HepG2 (cell line): Measurements from ENCODE around the gene SNRPD1. TPM values are rescaled to one million over a fixed set of nuclear protein-coding genes. Genes with fewer than 3 reads are reported as not detected.
A peak's percentile ranks its signal among the peaks of the same experiment; 100 is the strongest.

Experiments used
- ATF7-NPFF ChIP-seq: sonication (generic); formaldehyde crosslinking; IDR thresholded peaks from 2 replicates; pipeline ENCODE4 v1.8.1; 2023; ENCODE audit warnings: mild to moderate bottlenecking, low read depth, missing genetic modification reagents, moderate library complexity
- FOXJ3 ChIP-seq: sonication (generic); formaldehyde crosslinking; IDR thresholded peaks from 2 replicates; pipeline ENCODE4 v1.4.0; 2020; ENCODE audit warnings: missing genetic modification reagents, mild to moderate bottlenecking, borderline replicate concordance
- HDAC6 ChIP-seq: fragments of 200-600 bp; sonication (generic); IDR thresholded peaks from 2 replicates; pipeline ENCODE4 v1.7.0; 2017; ENCODE audit warnings: mild to moderate bottlenecking, antibody characterized with exemption, low read length, low read depth
- HIC2 ChIP-seq: sonication (generic); formaldehyde crosslinking; IDR thresholded peaks from 2 replicates; pipeline ENCODE4 v1.9.0; 2022; ENCODE audit warnings: low read depth, missing genetic modification reagents
- HOXA7 ChIP-seq: sonication (generic); formaldehyde crosslinking; IDR thresholded peaks from 2 replicates; pipeline ENCODE4 v1.8.1; 2022; ENCODE audit warnings: mild to moderate bottlenecking, missing genetic modification reagents, moderate library complexity
- KDM1A ChIP-seq: IDR thresholded peaks from 2 replicates; pipeline ENCODE4 v1.6.1; 2016; ENCODE audit warnings: missing compliant biosample characterization
- KLF16 ChIP-seq, 2 experiments: sonication (generic) in 1 of 2; formaldehyde crosslinking in 1 of 2; IDR thresholded peaks; 2 replicates each; pipeline versions ENCODE4 v1.6.1 to v1.8.0; 2016 to 2023; ENCODE audit warnings: missing genetic modification reagents in 2 of 2, missing compliant biosample characterization in 1 of 2
- PAXIP1 ChIP-seq: sonication (generic); formaldehyde crosslinking; conservative IDR thresholded peaks from 2 replicates; pipeline ENCODE4 v1.4.0; 2020; ENCODE audit warnings: mild to moderate bottlenecking, missing genetic modification reagents, moderate library complexity
- RARA ChIP-seq: IDR thresholded peaks from 2 replicates; pipeline ENCODE4 v1.6.1; 2016; ENCODE audit warnings: missing genetic modification reagents, missing compliant biosample characterization
- RFX3 ChIP-seq: IDR thresholded peaks from 2 replicates; pipeline ENCODE4 v1.6.1; 2016; ENCODE audit warnings: missing biosample characterization, missing genetic modification reagents
- RXRB ChIP-seq: IDR thresholded peaks from 2 replicates; pipeline ENCODE4 v1.6.1; 2016; ENCODE audit warnings: borderline replicate concordance, missing genetic modification reagents, missing compliant biosample characterization
- SMAD3 ChIP-seq: sonication (generic); formaldehyde crosslinking; IDR thresholded peaks from 2 replicates; pipeline ENCODE4 v1.4.0; 2020; ENCODE audit warnings: missing genetic modification reagents
- SNAPC2 ChIP-seq: sonication (generic); formaldehyde crosslinking; IDR thresholded peaks from 2 replicates; pipeline ENCODE4 v1.8.1; 2022; ENCODE audit warnings: mild to moderate bottlenecking, missing genetic modification reagents
- SP5 ChIP-seq: IDR thresholded peaks from 2 replicates; pipeline ENCODE4 v1.6.1; 2016; ENCODE audit warnings: low read depth, borderline replicate concordance
- YEATS2 ChIP-seq: sonication (generic); formaldehyde crosslinking; IDR thresholded peaks from 2 replicates; pipeline ENCODE4 v1.4.0; 2020; ENCODE audit warnings: missing genetic modification reagents, borderline replicate concordance
- ZNF362 ChIP-seq: sonication (generic); formaldehyde crosslinking; IDR thresholded peaks from 2 replicates; pipeline ENCODE4 v1.4.0; 2020; ENCODE audit warnings: missing genetic modification reagents, mild to moderate bottlenecking, borderline replicate concordance
- ZNF552 ChIP-seq: sonication (generic); formaldehyde crosslinking; IDR thresholded peaks from 2 replicates; pipeline ENCODE4 v1.9.0; 2022; ENCODE audit warnings: missing genetic modification reagents, mild to moderate bottlenecking, borderline replicate concordance
- ZNF556 ChIP-seq: sonication (generic); formaldehyde crosslinking; IDR thresholded peaks from 2 replicates; pipeline ENCODE4 v1.4.0; 2020; ENCODE audit warnings: mild to moderate bottlenecking, missing genetic modification reagents, borderline replicate concordance
- ZNF724P ChIP-seq: sonication (generic); formaldehyde crosslinking; IDR thresholded peaks from 2 replicates; pipeline ENCODE4 v1.8.0; 2022; ENCODE audit warnings: missing genetic modification reagents, borderline replicate concordance
- ZNF773 ChIP-seq: sonication (generic); formaldehyde crosslinking; IDR thresholded peaks from 2 replicates; pipeline ENCODE4 v1.4.0; 2020; ENCODE audit warnings: missing genetic modification reagents, borderline replicate concordance
- polyA plus RNA-seq, 8 experiments: library from polyadenylated mRNA; depleted of rRNA in 3 of 8; stranded (reverse) in 7 of 8; unstranded in 1 of 8; fragments of >200 nt; fragmentation: Illumina TruSeq in 4 of 8; extraction: Trizol in 4 of 8; gene quantifications; 2 replicates each; pipeline versions ENCODE4 v1.2.1 to v1.2.3, GENCODE V29; 2011 to 2016; ENCODE audit warnings: low read depth in 4 of 8, missing spikeins in 1 of 8, mixed read lengths in 1 of 8; ENCODE audit not compliant: insufficient read depth in 1 of 8
- total RNA-seq, 5 experiments: library from RNA; depleted of rRNA; stranded (reverse); fragments of >200 nt; fragmentation: Illumina TruSeq; extraction: Trizol; gene quantifications; 2 replicates each; pipeline ENCODE4 v1.2.3, GENCODE V29; 2016; ENCODE audit warnings: low read depth in 1 of 5

The SNRPD1 gene
- total and polyA plus RNA-seq, 2 of the 13 experiments (the other 11 are each of a cell fraction or from before 2014, with no cell fraction given): 22.7 to 275 TPM

GRCh38 chr18:21600526-21601410 lies 11.3 kb upstream of the SNRPD1 start, which contains the start of gene ESCO1 (continued):
- TF ChIP-seq ZNF362 (CRISPR knock-in tag): peak; percentile 72; the same call in 1 of the 2 replicates
- peak; percentile 94; the same call in 1 of the 2 replicates for TF ChIP-seq ATF7-NPFF
- no peak for TF ChIP-seq ZNF773 (CRISPR knock-in tag)
- TF ChIP-seq ZNF552: peak; percentile 91
- TF ChIP-seq SNAPC2: peak; percentile 91
- TF ChIP-seq RXRB (CRISPR knock-in tag): peak; percentile 72
- TF ChIP-seq SP5 (CRISPR knock-in tag): peak; percentile 44; the same call in 1 of the 2 replicates
- TF ChIP-seq YEATS2 (CRISPR knock-in tag): peak; percentile 87
- no peak for TF ChIP-seq KDM1A (CRISPR knock-in tag)
- TF ChIP-seq ZNF724P (CRISPR knock-in tag): peak; percentile 93; the same call in 1 of the 2 replicates
- peak; percentile 68 for TF ChIP-seq RARA (CRISPR knock-in tag)
- TF ChIP-seq FOXJ3 (CRISPR knock-in tag): peak; percentile 22; the same call in 1 of the 2 replicates
- peak; percentile 95 for TF ChIP-seq ZNF556 (CRISPR knock-in tag)
- peak in 1 of 2 experiments; percentile 85; a peak in 2 of 4 replicates for TF ChIP-seq KLF16 (CRISPR knock-in tag; IDR thresholded peaks at IDR 0.05)
- TF ChIP-seq HIC2: no peak; the same call in none of the 2 replicates
- no peak for TF ChIP-seq HOXA7
- TF ChIP-seq HDAC6: no peak
- no peak; the same call in 1 of the 2 replicates for TF ChIP-seq RFX3
- peak; percentile 56; the same call in 1 of the 2 replicates for TF ChIP-seq SMAD3 (CRISPR knock-in tag)
- TF ChIP-seq PAXIP1: peak; percentile 68
